Endothelial cell of umbilical vein (primary cell): ENCODE results near the gene ATP8B2. TPM values are rescaled to one million over a fixed set of nuclear protein-coding genes. Genes with fewer than 3 reads are reported as not detected.

Source experiments
- BruUV-seq: library from RNA; stranded (reverse); fragments of 400-500 nt; replicated peaks from 2 replicates; lab custom pipeline; 2021; lab: Mats Ljungman, UMichigan
- CTCF ChIA-PET: fragments of 300-600, 350-600 bp; sonication (Branson Sonifier 250); formaldehyde crosslinking; loops from one replicate; lab custom pipeline; 2021; ENCODE audit warnings: antibody characterized with exemption, inconsistent platforms; lab: Charles Lee
- POLR2A ChIA-PET: fragments of 300-600, 350-600 bp; sonication (Branson Sonifier 250); formaldehyde crosslinking; loops from one replicate; lab custom pipeline; 2021; ENCODE audit warnings: antibody characterized with exemption, inconsistent platforms; lab: Charles Lee
- DNase-seq: peaks from one replicate; pipeline ENCODE4 v3.0.0-alpha.2; 2011; ENCODE audit warnings: low read depth, low spot score
- FAIRE-seq: peaks from 2 replicates; lab custom pipeline; 2011; peaks lifted over from hg19 to GRCh38; lab: Jason Lieb, UNC
- H2AFZ ChIP-seq: 2 replicates; pipeline ENCODE4 v1.6.0; 2012; ENCODE audit warnings: low read depth, low read length, control low read depth, inconsistent platforms
- H3K27ac ChIP-seq: 2 replicates; pipeline ENCODE4 v1.5.1; 2011; ENCODE audit warnings: low read depth, mild to moderate bottlenecking, control low read depth, low read length, moderate library complexity; ENCODE audit not compliant: insufficient read depth
- H3K27me3 ChIP-seq, 2 experiments: 2 replicates each; pipeline versions ENCODE4 v1.6.0 to v1.6.1; 2011; ENCODE audit warnings: low read length in 2 of 2, mixed read lengths in 1 of 2; ENCODE audit not compliant: control insufficient read depth in 2 of 2, insufficient read depth in 2 of 2
- H3K36me3 ChIP-seq, 2 experiments: 2 replicates in 1 of 2; 3 replicates in 1 of 2; pipeline ENCODE4 v1.5.1; 2011; ENCODE audit warnings: low read length in 2 of 2, mild to moderate bottlenecking in 1 of 2, moderate library complexity in 1 of 2; ENCODE audit not compliant: control insufficient read depth in 2 of 2, insufficient read depth in 2 of 2; ENCODE audit errors: extremely low read depth in 1 of 2
- H3K4me1 ChIP-seq: 3 replicates; pipeline ENCODE4 v1.5.1; 2011; ENCODE audit warnings: mild to moderate bottlenecking, low read length; ENCODE audit not compliant: control insufficient read depth, insufficient read depth; ENCODE audit errors: extremely low read depth
- H3K4me2 ChIP-seq: 2 replicates; pipeline ENCODE4 v1.6.1; 2011; ENCODE audit warnings: low read length, control low read depth, mixed read lengths; ENCODE audit not compliant: insufficient read depth
- H3K4me3 ChIP-seq, 3 experiments: fragments of 200-600 bp in 1 of 3; sonication (generic), shearing (Covaris generic) in 1 of 3; replicated peaks in 1 of 3; 2 replicates each; pipeline ENCODE4 v1.5.1; 2011 to 2016; ENCODE audit warnings: control low read depth in 3 of 3, low read length in 3 of 3, mild to moderate bottlenecking in 2 of 3, inconsistent platforms in 1 of 3, low read depth in 1 of 3, moderate library complexity in 1 of 3; ENCODE audit not compliant: insufficient read depth in 1 of 3
- H3K79me2 ChIP-seq: 2 replicates; pipeline ENCODE4 v1.6.0; 2012; ENCODE audit warnings: low read length, inconsistent platforms; ENCODE audit not compliant: control insufficient read depth, insufficient read depth
- H3K9ac ChIP-seq: replicated peaks from 2 replicates; pipeline ENCODE3; 2011; ENCODE audit warnings: low read length, control low read depth; ENCODE audit not compliant: insufficient read depth; ENCODE audit errors: extremely low read depth
- H3K9me1 ChIP-seq: replicated peaks from 3 replicates; pipeline ENCODE4 v1.6.0; 2011; ENCODE audit warnings: mild to moderate bottlenecking, low read length; ENCODE audit not compliant: control insufficient read depth, insufficient read depth; ENCODE audit errors: extremely low read depth
- H3K9me3 ChIP-seq: replicated peaks from 2 replicates; pipeline ENCODE4 v1.5.1; 2012; ENCODE audit warnings: low read length, inconsistent platforms; ENCODE audit not compliant: control insufficient read depth, insufficient read depth
- H4K20me1 ChIP-seq: replicated peaks from 2 replicates; pipeline ENCODE3; 2011; ENCODE audit warnings: mild to moderate bottlenecking, low read length; ENCODE audit not compliant: control insufficient read depth, insufficient read depth; ENCODE audit errors: extremely low read depth
- GATA2 ChIP-seq: IDR thresholded peaks from 2 replicates; pipeline ENCODE4 v1.7.0; 2011; ENCODE audit warnings: low read depth, mild to moderate bottlenecking, moderate library complexity, mixed read lengths, low read length; ENCODE audit not compliant: insufficient read length, insufficient read depth
- JUN ChIP-seq: IDR thresholded peaks from 2 replicates; pipeline ENCODE4 v1.6.1; 2011; ENCODE audit warnings: borderline replicate concordance, low read depth; ENCODE audit not compliant: insufficient read length, insufficient read depth
- MYC ChIP-seq: IDR thresholded peaks from one replicate; pipeline ENCODE4 v1.6.1; 2011; ENCODE audit warnings: mild to moderate bottlenecking, low read depth, low read length
- POLR2A ChIP-seq: IDR thresholded peaks from 2 replicates; pipeline ENCODE4 v1.6.1; 2012; ENCODE audit warnings: low read depth, mild to moderate bottlenecking, control low read depth, low read length
- POLR2AphosphoS5 ChIP-seq: IDR thresholded peaks from 2 replicates; pipeline ENCODE4 v1.6.1; 2012; ENCODE audit warnings: low read depth, mild to moderate bottlenecking, control low read depth, low read length, moderate library complexity; ENCODE audit not compliant: insufficient read depth
- dilution Hi-C: fragments of 300-500 bp; cut with MboI; formaldehyde crosslinking; loops from one replicate; pipeline ENCODE4 v1.15.0; 2019; ENCODE audit warnings: low sequenced_read_pairs; ENCODE audit not compliant: extremely low pct_ligation_motif_present
- intact Hi-C: fragments of 100-400 bp; cut with micrococcal nuclease; formaldehyde crosslinking; loops from one replicate; pipeline ENCODE4 v1.10.0; 2022
- polyA plus RNA-seq, 4 experiments: library from polyadenylated mRNA; depleted of rRNA in 3 of 4; stranded (reverse) in 3 of 4; unstranded in 1 of 4; fragments of >200 nt; gene quantifications; 2 replicates each; pipeline versions ENCODE4 v1.2.1 to v1.2.3, GENCODE V29; 2011 to 2012; ENCODE audit warnings: missing spikeins in 1 of 4
- total RNA-seq: library from RNA; stranded (reverse); gene quantifications from 2 replicates; pipeline ENCODE4 v1.2.3, GENCODE V29; 2021
- TF ChIP-seq, protein P1 (sequence below): IDR thresholded peaks from 2 replicates; pipeline ENCODE4 v1.6.1; 2011; ENCODE audit not compliant: insufficient read depth, insufficient read length
- TF ChIP-seq, protein P2 (sequence below), 2 donors: IDR thresholded peaks; 1 replicate in 1 of 2; 2 replicates in 1 of 2; pipeline ENCODE4 v1.5.1; 2011; ENCODE audit warnings: low read length in 2 of 2, mild to moderate bottlenecking in 2 of 2, moderate library complexity in 2 of 2, control low read depth in 1 of 2, inconsistent platforms in 1 of 2, low read depth in 1 of 2; ENCODE audit not compliant: insufficient read depth in 1 of 2; ENCODE audit errors: extremely low read depth in 1 of 2

Gene ATP8B2
- total and polyA plus RNA-seq, 2 donors (not counting 3 experiments of a cell fraction or from before 2014, with no cell fraction given): 64.7 to 72.8 TPM

DNA sequence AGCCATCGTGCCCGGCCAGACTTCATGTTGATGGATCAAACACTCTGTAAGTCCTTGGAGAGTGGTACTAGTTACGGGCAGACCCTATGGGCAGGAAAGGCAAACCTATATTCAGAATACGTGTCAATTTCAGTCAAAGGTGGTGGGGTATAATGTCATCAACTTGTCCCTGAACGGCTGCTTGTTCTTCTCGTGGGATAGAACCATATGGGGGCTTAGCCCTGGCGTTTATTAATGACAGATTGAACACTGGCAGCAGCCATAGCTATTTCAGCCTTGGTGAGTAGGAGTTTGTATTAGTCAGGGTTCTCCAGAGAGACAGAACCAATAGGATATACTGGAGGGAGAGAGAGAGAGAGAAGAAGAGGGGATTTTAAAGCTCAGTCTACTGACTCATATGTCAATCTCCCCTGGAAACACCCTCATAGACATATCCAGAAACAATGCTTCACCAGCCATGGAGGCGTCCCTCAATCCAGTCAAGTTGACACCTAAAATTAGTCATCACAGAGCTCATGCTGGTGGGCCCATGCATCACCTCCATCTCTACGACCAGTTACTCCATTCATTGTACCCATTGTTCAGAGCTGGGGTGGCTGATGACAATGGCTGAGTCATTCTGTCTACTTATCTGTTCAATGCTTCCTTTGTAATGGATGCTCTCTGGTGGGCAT, 20.5 kb upstream of the ATP8B2 start:
- no peak for FAIRE-seq
- TF ChIP-seq, protein P1, sequence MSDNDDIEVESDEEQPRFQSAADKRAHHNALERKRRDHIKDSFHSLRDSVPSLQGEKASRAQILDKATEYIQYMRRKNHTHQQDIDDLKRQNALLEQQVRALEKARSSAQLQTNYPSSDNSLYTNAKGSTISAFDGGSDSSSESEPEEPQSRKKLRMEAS: no peak
- no peak for TF ChIP-seq GATA2
- TF ChIP-seq POLR2A: no peak
- no peak for TF ChIP-seq JUN
- TF ChIP-seq, protein P2, sequence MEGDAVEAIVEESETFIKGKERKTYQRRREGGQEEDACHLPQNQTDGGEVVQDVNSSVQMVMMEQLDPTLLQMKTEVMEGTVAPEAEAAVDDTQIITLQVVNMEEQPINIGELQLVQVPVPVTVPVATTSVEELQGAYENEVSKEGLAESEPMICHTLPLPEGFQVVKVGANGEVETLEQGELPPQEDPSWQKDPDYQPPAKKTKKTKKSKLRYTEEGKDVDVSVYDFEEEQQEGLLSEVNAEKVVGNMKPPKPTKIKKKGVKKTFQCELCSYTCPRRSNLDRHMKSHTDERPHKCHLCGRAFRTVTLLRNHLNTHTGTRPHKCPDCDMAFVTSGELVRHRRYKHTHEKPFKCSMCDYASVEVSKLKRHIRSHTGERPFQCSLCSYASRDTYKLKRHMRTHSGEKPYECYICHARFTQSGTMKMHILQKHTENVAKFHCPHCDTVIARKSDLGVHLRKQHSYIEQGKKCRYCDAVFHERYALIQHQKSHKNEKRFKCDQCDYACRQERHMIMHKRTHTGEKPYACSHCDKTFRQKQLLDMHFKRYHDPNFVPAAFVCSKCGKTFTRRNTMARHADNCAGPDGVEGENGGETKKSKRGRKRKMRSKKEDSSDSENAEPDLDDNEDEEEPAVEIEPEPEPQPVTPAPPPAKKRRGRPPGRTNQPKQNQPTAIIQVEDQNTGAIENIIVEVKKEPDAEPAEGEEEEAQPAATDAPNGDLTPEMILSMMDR (IDR thresholded peaks at IDR 0.05; ENCODE audit: extremely low read depth in 1 of 2, insufficient read depth in 1 of 2, low read depth in 1 of 2, low read length in 2 of 2): no peak
- TF ChIP-seq MYC: no peak
- no peak for TF ChIP-seq POLR2AphosphoS5
- no peaks in the 10 kb centered on the region for H3K9me3 ChIP-seq
- no peak overlapping the region for H3K9ac ChIP-seq
- H3K4me3 ChIP-seq: no peak overlapping the region
- no TSS peak for BruUV-seq
- H3K79me2 ChIP-seq: no peaks in the 10 kb centered on the region
- no peak overlapping the region for H3K4me2 ChIP-seq
- POLR2A ChIA-PET: interaction anchor here (0.7 kb wide), 1 partner anchor 1968 kb away, joined by 5 read pairs; no protein-coding TSS in a partner anchor
- CTCF ChIA-PET: interaction anchor here (0.8 to 1.6 kb wide), 3 partner anchors 20 to 33 kb away, joined by 3 to 6 read pairs (median 3); no protein-coding TSS in a partner anchor
- intact Hi-C loops: no loop called here
- no peaks in the 10 kb centered on the region for H4K20me1 ChIP-seq
- H2AFZ ChIP-seq: no peak overlapping the region
- no peak for DNase-seq
- H3K4me1 ChIP-seq: no peaks in the 10 kb centered on the region
- H3K9me1 ChIP-seq: no peaks in the 10 kb centered on the region
- H3K27ac ChIP-seq: no peak overlapping the region
- no peaks in the 10 kb centered on the region for H3K27me3 ChIP-seq
- H3K36me3 ChIP-seq: no peaks in the 10 kb centered on the region
- dilution Hi-C loops: no loop called here
